ENCODE results near the gene ADARB2.

ADARB2 gene

DNA sequence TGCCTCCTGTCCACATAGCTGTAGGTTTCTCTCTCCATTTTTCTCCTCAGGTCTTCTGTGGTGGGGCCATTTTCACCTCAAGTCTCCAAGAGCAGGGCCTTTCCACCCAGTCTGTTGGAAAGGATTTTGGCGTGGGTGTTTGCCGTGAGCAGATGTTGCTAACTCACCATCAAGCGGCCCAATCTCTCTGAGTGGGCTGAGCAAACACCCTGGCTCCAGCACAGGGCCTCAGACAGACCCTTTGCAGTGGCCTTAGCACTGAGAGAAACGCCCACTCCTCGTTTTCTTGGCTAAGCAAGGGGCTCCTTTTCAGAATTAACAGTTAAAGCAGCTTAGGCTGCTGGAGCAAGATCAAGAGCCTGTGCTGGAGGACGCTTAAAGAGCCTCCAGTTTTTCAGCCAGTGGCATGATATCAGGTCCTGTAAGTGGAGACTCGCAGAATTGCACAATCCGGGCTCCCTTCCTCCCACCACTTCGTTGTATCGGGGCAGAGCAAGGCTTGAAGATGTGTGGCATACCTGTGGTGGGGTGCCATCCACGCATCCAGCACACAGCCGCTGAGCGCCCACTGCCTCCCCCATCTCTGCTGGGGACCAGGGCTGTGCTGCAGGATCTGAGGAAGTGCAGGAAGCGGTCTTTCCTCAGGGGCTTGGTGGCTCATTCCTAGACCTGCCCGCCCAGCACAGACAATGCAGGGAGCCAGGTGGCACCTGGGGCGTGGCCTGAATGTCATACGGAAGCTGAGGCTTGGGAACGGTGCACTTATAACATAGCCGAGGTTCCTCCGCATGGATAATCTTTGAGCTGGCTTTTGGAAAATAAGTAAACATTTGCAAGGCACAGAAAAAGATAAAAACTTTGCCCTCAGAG, 142.7 kb downstream of the ADARB2 start:
- TF ChIP-seq, protein P1, sequence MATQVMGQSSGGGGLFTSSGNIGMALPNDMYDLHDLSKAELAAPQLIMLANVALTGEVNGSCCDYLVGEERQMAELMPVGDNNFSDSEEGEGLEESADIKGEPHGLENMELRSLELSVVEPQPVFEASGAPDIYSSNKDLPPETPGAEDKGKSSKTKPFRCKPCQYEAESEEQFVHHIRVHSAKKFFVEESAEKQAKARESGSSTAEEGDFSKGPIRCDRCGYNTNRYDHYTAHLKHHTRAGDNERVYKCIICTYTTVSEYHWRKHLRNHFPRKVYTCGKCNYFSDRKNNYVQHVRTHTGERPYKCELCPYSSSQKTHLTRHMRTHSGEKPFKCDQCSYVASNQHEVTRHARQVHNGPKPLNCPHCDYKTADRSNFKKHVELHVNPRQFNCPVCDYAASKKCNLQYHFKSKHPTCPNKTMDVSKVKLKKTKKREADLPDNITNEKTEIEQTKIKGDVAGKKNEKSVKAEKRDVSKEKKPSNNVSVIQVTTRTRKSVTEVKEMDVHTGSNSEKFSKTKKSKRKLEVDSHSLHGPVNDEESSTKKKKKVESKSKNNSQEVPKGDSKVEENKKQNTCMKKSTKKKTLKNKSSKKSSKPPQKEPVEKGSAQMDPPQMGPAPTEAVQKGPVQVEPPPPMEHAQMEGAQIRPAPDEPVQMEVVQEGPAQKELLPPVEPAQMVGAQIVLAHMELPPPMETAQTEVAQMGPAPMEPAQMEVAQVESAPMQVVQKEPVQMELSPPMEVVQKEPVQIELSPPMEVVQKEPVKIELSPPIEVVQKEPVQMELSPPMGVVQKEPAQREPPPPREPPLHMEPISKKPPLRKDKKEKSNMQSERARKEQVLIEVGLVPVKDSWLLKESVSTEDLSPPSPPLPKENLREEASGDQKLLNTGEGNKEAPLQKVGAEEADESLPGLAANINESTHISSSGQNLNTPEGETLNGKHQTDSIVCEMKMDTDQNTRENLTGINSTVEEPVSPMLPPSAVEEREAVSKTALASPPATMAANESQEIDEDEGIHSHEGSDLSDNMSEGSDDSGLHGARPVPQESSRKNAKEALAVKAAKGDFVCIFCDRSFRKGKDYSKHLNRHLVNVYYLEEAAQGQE (IDR thresholded peaks at IDR 0.05; ENCODE audit: insufficient read depth in 1 of 2, low read depth in 2 of 2, low read length in 2 of 2): no peak
- TF ChIP-seq POLR2AphosphoS5 (IDR thresholded peaks at IDR 0.05; ENCODE audit: low read depth, low read length) (no peak), FOXP2 (optimal IDR thresholded peaks at IDR 0.05; ENCODE audit: borderline replicate concordance, extremely low read depth, extremely low read length, insufficient read depth) (no peak)

DNA sequence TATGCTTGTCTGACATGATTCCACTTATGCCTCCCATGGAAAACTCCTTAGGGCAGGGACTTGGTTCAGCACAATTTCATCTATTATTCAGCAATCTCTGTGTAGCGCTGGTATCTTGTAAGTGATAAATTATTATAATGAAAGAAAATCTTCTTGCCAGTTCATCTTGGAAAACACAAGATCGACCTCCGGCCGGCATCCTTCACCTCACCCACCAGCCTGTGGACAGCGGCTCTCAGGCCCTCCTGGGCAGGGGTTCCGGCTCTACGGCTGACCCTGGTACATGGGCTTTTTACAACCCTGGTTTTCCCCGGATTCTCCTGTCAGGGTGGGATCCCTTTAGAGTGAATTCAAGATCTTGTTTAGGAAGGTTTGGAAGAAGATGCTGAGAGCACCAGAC, 145.6 kb downstream of the ADARB2 start:
- TF ChIP-seq FOXP2 (optimal IDR thresholded peaks at IDR 0.05; ENCODE audit: borderline replicate concordance, extremely low read depth, extremely low read length, insufficient read depth) (no peak), TAF1 (IDR thresholded peaks at IDR 0.05; ENCODE audit: borderline replicate concordance, insufficient read depth, low read length) (no peak), POLR2AphosphoS5 (IDR thresholded peaks at IDR 0.05; ENCODE audit: low read depth, low read length) (no peak), SIN3A (IDR thresholded peaks at IDR 0.05; ENCODE audit: borderline replicate concordance, insufficient read depth, low read length) (no peak)
- TF ChIP-seq, protein P1 (IDR thresholded peaks at IDR 0.05; ENCODE audit: insufficient read depth in 1 of 2, low read depth in 2 of 2, low read length in 2 of 2): no peak

DNA sequence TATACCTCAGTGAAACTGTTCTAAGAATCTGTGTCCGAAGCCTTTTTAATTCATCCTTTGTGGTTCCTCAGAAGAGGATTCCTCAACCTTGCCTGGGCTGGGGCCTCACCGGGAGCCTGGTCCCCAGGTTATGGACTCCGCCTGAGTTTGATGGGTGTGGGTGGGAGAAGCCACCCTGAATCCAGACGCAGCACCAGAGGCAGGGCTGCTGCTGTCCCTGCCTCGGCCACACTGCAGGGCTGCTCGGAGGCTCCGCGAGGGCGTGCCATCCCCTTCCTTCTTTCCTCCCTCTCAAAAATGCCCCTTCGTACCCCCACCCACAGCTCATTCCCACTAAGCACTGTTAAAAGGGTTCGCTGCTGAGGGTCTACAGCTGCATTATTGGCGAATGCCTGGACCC, 146.3 kb downstream of the ADARB2 start:
- TF ChIP-seq, protein P1 (IDR thresholded peaks at IDR 0.05; ENCODE audit: insufficient read depth in 1 of 2, low read depth in 2 of 2, low read length in 2 of 2): no peak
- TF ChIP-seq TAF1 (IDR thresholded peaks at IDR 0.05; ENCODE audit: borderline replicate concordance, insufficient read depth, low read length) (no peak), POLR2AphosphoS5 (IDR thresholded peaks at IDR 0.05; ENCODE audit: low read depth, low read length) (no peak), FOXP2 (optimal IDR thresholded peaks at IDR 0.05; ENCODE audit: borderline replicate concordance, extremely low read depth, extremely low read length, insufficient read depth) (no peak), SIN3A (IDR thresholded peaks at IDR 0.05; ENCODE audit: borderline replicate concordance, insufficient read depth, low read length) (no peak)

DNA sequence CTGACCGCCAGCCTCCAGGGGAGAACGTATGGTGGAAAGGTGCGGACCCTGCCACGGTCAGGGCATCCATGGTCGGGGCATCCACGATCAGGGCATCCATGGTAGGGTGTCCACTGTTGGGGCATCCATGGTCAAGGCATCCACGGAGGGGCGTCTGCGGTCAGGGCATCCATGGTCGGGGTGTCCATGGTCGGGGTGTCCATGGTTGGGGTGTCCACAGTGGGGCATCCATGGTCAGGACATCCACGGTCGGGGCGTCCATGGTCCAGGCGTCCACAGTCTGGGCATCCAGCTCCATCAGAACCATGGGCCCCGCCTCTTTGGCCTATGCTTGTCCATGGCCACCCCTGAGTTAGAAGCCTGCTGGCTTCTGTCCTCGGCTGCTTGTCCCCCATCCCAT, 148.1 kb downstream of the ADARB2 start:
- TF ChIP-seq POLR2AphosphoS5 (IDR thresholded peaks at IDR 0.05; ENCODE audit: low read depth, low read length): no peak
- no peak for TF ChIP-seq SIN3A (IDR thresholded peaks at IDR 0.05; ENCODE audit: borderline replicate concordance, insufficient read depth, low read length)
- TF ChIP-seq, protein P1 (IDR thresholded peaks at IDR 0.05; ENCODE audit: insufficient read depth in 1 of 2, low read depth in 2 of 2, low read length in 2 of 2): no peak
- TF ChIP-seq TAF1 (IDR thresholded peaks at IDR 0.05; ENCODE audit: borderline replicate concordance, insufficient read depth, low read length): no peak
- TF ChIP-seq FOXP2 (optimal IDR thresholded peaks at IDR 0.05; ENCODE audit: borderline replicate concordance, extremely low read depth, extremely low read length, insufficient read depth): no peak
